Gastrocnemius medialis (tissue), 4 donors: ENCODE results near the gene C17orf100. TPM values are rescaled to one million over a fixed set of nuclear protein-coding genes. Genes with fewer than 3 reads are reported as not detected.
A peak's percentile ranks its signal among the peaks of the same experiment; 100 is the strongest.

Experiments
- ATAC-seq, 2 donors: fragments of 150-250 bp; one replicate each; pipeline ENCODE4 v1.9.1; 2016
- DNase-seq, 2 donors: peaks; one replicate each; pipeline ENCODE4 v3.0.0-alpha.2; 2019
- H3K27ac ChIP-seq, 4 donors: fragments of 200-600 bp; sonication (generic); 1 replicate in 1 of 4; 2 replicates in 3 of 4; pipeline ENCODE4 v1.5.1; 2016 to 2018; ENCODE audit warnings: mild to moderate bottlenecking in 2 of 4, moderate library complexity in 1 of 4
- H3K27me3 ChIP-seq, 3 donors: fragments of 200-600 bp; sonication (generic) in 2 of 3; 1 replicate in 1 of 3; 2 replicates in 2 of 3; pipeline versions ENCODE4 v1.5.1 to v1.6.0; 2016 to 2019; ENCODE audit warnings: mild to moderate bottlenecking in 1 of 3, moderate library complexity in 1 of 3
- H3K36me3 ChIP-seq, 2 donors: fragments of 200-600 bp; sonication (generic) in 1 of 2; one replicate each; pipeline ENCODE4 v1.5.1; 2017 to 2018
- H3K4me1 ChIP-seq, 2 donors: fragments of 200-600 bp; sonication (generic) in 1 of 2; one replicate each; pipeline ENCODE4 v1.5.1; 2016 to 2017; ENCODE audit warnings: mild to moderate bottlenecking in 2 of 2
- H3K4me3 ChIP-seq, 4 donors: fragments of 200-600 bp; sonication (generic) in 3 of 4; 1 replicate in 1 of 4; 2 replicates in 3 of 4; pipeline ENCODE4 v1.5.1; 2016 to 2019; ENCODE audit warnings: mild to moderate bottlenecking in 2 of 4
- H3K9me3 ChIP-seq, 3 donors: fragments of 200-600 bp; sonication (generic) in 2 of 3; 1 replicate in 1 of 3; 2 replicates in 2 of 3; pipeline ENCODE4 v1.5.1; 2016 to 2019
- POLR2A ChIP-seq, 2 donors: fragments of 450-650 bp; IDR thresholded peaks; one replicate each; pipeline ENCODE4 v1.6.1; 2017; ENCODE audit warnings: antibody characterized with exemption in 2 of 2, mild to moderate bottlenecking in 2 of 2, moderate library complexity in 2 of 2
- in situ Hi-C, 4 donors: fragments of 200-750 bp; cut with MboI; loops; one replicate each; pipeline versions ENCODE4 v1.15.0 to v1.8.0; 2017; ENCODE audit warnings: low sequenced_read_pairs in 4 of 4
- intact Hi-C: fragments of 100-400 bp; cut with DNase I; formaldehyde crosslinking; loops from one replicate; pipeline ENCODE4 v1.15.1; 2023; ENCODE audit warnings: low total_unique reads
- total RNA-seq, 4 donors: library from RNA; depleted of rRNA; stranded (reverse); fragments of >200 nt; gene quantifications; one replicate each; pipeline versions ENCODE4 v1.1.0 to v1.2.3, GENCODE V29; 2016
- TF ChIP-seq, protein P1 (sequence below), 5 experiments: fragments of 450-650 bp in 3 of 5; fragments of 200-600 bp in 2 of 5; sonication (generic) in 2 of 5; IDR thresholded peaks in 4 of 5; conservative IDR thresholded peaks in 1 of 5; 1 replicate in 4 of 5; 2 replicates in 1 of 5; pipeline ENCODE4 v1.5.1; 2016 to 2019; ENCODE audit warnings: antibody characterized with exemption in 5 of 5, mild to moderate bottlenecking in 3 of 5, moderate library complexity in 3 of 5

Gene C17orf100
- total RNA-seq, 4 donors from 2014 or later, result 0.27 TPM; not detected in 3

DNA sequence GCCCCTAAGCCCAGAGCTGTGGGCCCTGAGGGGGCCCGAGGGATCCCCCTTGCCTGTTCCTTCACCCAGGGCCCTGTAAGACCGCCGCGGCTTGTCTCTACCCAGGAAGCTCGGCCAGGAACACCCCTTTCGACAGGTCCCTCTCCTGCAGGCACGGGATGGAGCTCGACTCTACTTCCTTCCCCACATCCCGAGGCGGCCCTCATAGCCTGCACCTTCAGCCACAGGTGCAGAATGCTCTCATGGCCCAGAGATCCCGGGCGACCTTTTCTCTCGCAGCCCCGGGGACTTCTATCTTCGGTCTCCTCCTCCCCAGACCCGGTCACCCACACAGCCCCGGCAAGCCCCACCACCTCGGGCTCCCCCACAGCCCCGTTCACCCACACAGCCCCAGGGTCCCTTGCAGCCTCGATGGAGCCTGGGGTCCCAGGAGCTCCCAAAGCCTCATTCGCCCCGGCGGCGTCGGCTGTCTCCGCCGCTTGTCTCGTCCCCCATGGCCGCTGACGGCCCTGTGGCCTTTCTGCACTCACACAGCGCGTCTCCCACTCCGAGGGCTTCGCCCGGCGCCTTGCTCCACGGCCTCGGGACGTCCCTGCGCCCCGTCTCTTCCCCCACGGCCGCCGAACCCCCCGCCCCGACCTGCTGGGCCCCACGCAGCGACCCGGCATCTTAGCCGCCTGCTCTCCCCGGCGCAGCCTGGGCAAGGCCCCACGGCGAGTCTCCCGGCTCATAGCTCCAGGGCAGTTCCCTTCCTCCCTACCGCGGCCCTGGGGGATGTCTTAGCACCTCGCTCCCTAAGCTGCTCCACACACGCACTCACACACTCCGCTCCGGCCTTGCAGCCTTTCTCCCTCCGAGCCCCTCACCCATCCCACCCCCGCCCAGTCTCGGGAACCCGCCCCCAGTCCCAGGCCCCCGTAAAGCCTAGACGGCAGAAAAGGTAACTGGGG lies 11.7 kb upstream of the C17orf100 start:
- in situ Hi-C loops, result loop anchor here in 1 of 4 donors (25.0 kb wide), 1 partner anchor 372 kb away; the partner anchor contains the start of genes BCL6B and RNASEK
- ATAC-seq, result peak; percentile 10 to 22
- Histone ChIP-seq H3K27ac (peak overlapping the region; percentile 72 to 90 (median 82)), H3K27me3 (no peaks in the 10 kb centered on the region), H3K4me3 (peak overlapping the region; percentile 91 to 97 (median 93)), H3K36me3 (peaks cover 0 to 8% of the 10 kb centered on the region in 2 donors), H3K9me3 (no peaks in the 10 kb centered on the region), H3K4me1 (peaks cover 10 to 22% of the 10 kb centered on the region in 2 donors)
- intact Hi-C loops, result loop anchor here (2.0 kb wide), 1 partner anchor 167 kb away; no protein-coding TSS in a partner anchor
- no peak for TF ChIP-seq POLR2A (IDR thresholded peaks at IDR 0.05)
- TF ChIP-seq, protein P1, sequence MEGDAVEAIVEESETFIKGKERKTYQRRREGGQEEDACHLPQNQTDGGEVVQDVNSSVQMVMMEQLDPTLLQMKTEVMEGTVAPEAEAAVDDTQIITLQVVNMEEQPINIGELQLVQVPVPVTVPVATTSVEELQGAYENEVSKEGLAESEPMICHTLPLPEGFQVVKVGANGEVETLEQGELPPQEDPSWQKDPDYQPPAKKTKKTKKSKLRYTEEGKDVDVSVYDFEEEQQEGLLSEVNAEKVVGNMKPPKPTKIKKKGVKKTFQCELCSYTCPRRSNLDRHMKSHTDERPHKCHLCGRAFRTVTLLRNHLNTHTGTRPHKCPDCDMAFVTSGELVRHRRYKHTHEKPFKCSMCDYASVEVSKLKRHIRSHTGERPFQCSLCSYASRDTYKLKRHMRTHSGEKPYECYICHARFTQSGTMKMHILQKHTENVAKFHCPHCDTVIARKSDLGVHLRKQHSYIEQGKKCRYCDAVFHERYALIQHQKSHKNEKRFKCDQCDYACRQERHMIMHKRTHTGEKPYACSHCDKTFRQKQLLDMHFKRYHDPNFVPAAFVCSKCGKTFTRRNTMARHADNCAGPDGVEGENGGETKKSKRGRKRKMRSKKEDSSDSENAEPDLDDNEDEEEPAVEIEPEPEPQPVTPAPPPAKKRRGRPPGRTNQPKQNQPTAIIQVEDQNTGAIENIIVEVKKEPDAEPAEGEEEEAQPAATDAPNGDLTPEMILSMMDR (IDR thresholded peaks at IDR 0.05 in 4 of 5, conservative IDR thresholded peaks at IDR 0.05 in 1 of 5), result no peak
- DNase-seq, result peak in 1 of 2 donors; percentile 15

- peak within 1 kb of the TSS; percentile 91 to 97 (median 93) for H3K4me3 ChIP-seq
- no peaks in the 10 kb centered on the region for H3K9me3 ChIP-seq
- no peaks in the 10 kb centered on the region for H3K27me3 ChIP-seq
- H3K36me3 ChIP-seq, result peaks cover 0 to 16% of the 10 kb centered on the region in 2 donors
- H3K27ac ChIP-seq, result peak within 1 kb of the TSS; percentile 72 to 90 (median 82)
- intact Hi-C loops, result loop anchor here (1.0 to 2.0 kb wide), 2 partner anchors 11 to 168 kb away; partner anchors contain the start of genes C17orf100 and MED31
- in situ Hi-C loops, result loop anchor here in 1 of 4 donors (25.0 kb wide), 1 partner anchor 372 kb away; the partner anchor contains the start of genes BCL6B and RNASEK
- DNase-seq (peak; percentile 84 to 86), ATAC-seq (peak; percentile 96)
- TF ChIP-seq, protein P1 (IDR thresholded peaks at IDR 0.05 in 4 of 5, conservative IDR thresholded peaks at IDR 0.05 in 1 of 5), result peak in 1 of 5 experiments; percentile 14
- TF ChIP-seq POLR2A (IDR thresholded peaks at IDR 0.05), result peak; percentile 66 to 69
- peaks cover 10 to 22% of the 10 kb centered on the region in 2 donors for H3K4me1 ChIP-seq
Measured at GRCh38 chr17:6640536-6641246, 10.9 kb upstream of the C17orf100 start, which contains the start of the genes KIAA0753 and TXNDC17. Gene KIAA0753, minus strand, starts transcription at chr17:6640711. Its CDS starts 5,608 bp downstream, at chr17:6635103. Gene TXNDC17, plus strand, starts transcription at chr17:6641060. Its CDS starts 23 bp downstream, at chr17:6641083.

GRCh38 chr17:6641247-6641863 lies 10.2 kb upstream of the C17orf100 start:
- H3K9me3 ChIP-seq, result no peaks in the 10 kb centered on the region
- in situ Hi-C loops, result loop anchor here in 1 of 4 donors (25.0 kb wide), 1 partner anchor 371 kb away; the partner anchor contains the start of genes BCL6B and RNASEK
- H3K36me3 ChIP-seq, result peaks cover 0 to 21% of the 10 kb centered on the region in 2 donors
- no peak for DNase-seq
- intact Hi-C loops, result loop anchor here (1.0 to 2.0 kb wide), 2 partner anchors 10 to 169 kb away; partner anchors contain the start of genes C17orf100 and MED31
- TF ChIP-seq, protein P1 (IDR thresholded peaks at IDR 0.05 in 4 of 5, conservative IDR thresholded peaks at IDR 0.05 in 1 of 5), result no peak
- no peak for TF ChIP-seq POLR2A (IDR thresholded peaks at IDR 0.05)
- no peaks in the 10 kb centered on the region for H3K27me3 ChIP-seq
- H3K4me3 ChIP-seq, result peak overlapping the region; percentile 91 to 97 (median 93)
- ATAC-seq, result peak; percentile 6 to 8
- H3K27ac ChIP-seq, result peak overlapping the region; percentile 72 to 90 (median 82)
- peaks cover 10 to 22% of the 10 kb centered on the region in 2 donors for H3K4me1 ChIP-seq

- no peak overlapping the region for H3K27ac ChIP-seq
- TF ChIP-seq, protein P1 (IDR thresholded peaks at IDR 0.05 in 4 of 5, conservative IDR thresholded peaks at IDR 0.05 in 1 of 5), result no peak
- TF ChIP-seq POLR2A (IDR thresholded peaks at IDR 0.05), result no peak
- no peak overlapping the region for H3K4me3 ChIP-seq
- in situ Hi-C loops (loop anchor here in 1 of 4 donors (25.0 kb wide), 1 partner anchor 370 kb away; the partner anchor contains the start of genes BCL6B and RNASEK), intact Hi-C loops (no loop called here)
- peaks cover 0 to 34% of the 10 kb centered on the region in 2 donors for H3K36me3 ChIP-seq
- ATAC-seq, result no peak
- H3K27me3 ChIP-seq, result no peaks in the 10 kb centered on the region
- peaks cover 14 to 22% of the 10 kb centered on the region in 2 donors for H3K4me1 ChIP-seq
- no peak for DNase-seq
- no peaks in the 10 kb centered on the region for H3K9me3 ChIP-seq
Measured at GRCh38 chr17:6642592-6642991, 9.0 kb upstream of the C17orf100 start.
